ENCODE measurements around the gene FXYD2. TPM values are rescaled to one million over a fixed set of nuclear protein-coding genes. Genes with fewer than 3 reads are reported as not detected.

Gene FXYD2
- total and polyA plus RNA-seq, 2 of the 4 experiments (the other 2 are of a cell fraction): 0.09 TPM; not detected in 1

DNA sequence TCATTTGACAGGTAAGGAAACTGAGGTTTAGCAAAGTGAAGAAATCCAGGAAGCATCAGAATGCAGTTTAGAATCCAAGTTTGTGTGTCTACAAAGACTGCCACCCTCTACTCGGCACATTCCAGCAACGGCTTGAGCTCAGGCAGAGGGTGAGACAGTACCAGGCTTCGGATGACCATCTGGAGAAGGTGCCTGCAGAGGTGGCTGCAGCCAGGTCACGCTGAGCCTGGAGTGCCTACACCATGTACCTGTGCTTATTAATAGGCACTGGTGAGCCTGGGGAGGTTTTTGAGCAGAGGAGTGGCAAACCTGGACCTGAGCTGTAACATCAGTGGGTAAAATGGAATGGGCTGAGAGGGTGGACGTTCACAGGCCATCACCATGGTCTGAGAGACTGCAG lies 47.2 kb upstream of the FXYD2 start:
- no peak overlapping the region for H3K23ac ChIP-seq (ENCODE audit: low read depth, low read length)
- DNase-seq (no peak), ATAC-seq (ENCODE audit: low read depth) (no peak)
- H2BK15ac ChIP-seq (ENCODE audit: low read depth, low read length): no peak overlapping the region
- in situ Hi-C loops (cut with MboI; ENCODE audit: low sequenced_read_pairs) (no loop called here), dilution Hi-C loops (cut with HindIII; ENCODE audit: low sequenced_read_pairs, unreplicated experiment) (no loop called here), intact Hi-C loops (cut with micrococcal nuclease) (no loop called here)
- no peak overlapping the region for H3K56ac ChIP-seq (ENCODE audit: extremely low read depth, insufficient read depth, low read length)
- ChIA-PET POLR2A (ENCODE audit: unreplicated experiment) (no interaction called here), CTCF (no interaction called here)
- H3K9me1 ChIP-seq (ENCODE audit: insufficient read depth, low read length): no peaks in the 10 kb centered on the region
- H3K4me2 ChIP-seq (ENCODE audit: low read depth, low read length): no peak overlapping the region
- H3K36me3 ChIP-seq (ENCODE audit: control insufficient read depth, insufficient read depth, low read length): no peaks in the 10 kb centered on the region
- H3K4ac ChIP-seq (ENCODE audit: low read depth, low read length): no peak overlapping the region
- no peak overlapping the region for H4K8ac ChIP-seq (ENCODE audit: low read depth in 2 of 2, low read length in 2 of 2)
- H2BK5ac ChIP-seq (ENCODE audit: low read depth, low read length, poor library complexity, severe bottlenecking): no peak overlapping the region
- no peak overlapping the region for H2AFZ ChIP-seq (replicated peaks; ENCODE audit: low read length, poor library complexity)
- H3K18ac ChIP-seq (ENCODE audit: low read depth, low read length): no peak overlapping the region
- TF ChIP-seq MAZ (IDR thresholded peaks at IDR 0.05; ENCODE audit: borderline replicate concordance, low read depth, low read length): no peak
- TF ChIP-seq USF2 (IDR thresholded peaks at IDR 0.05; ENCODE audit: low read depth, low read length): no peak
- TF ChIP-seq RCOR1 (IDR thresholded peaks at IDR 0.05; ENCODE audit: insufficient replicate concordance, low read length): no peak
- TF ChIP-seq RFX5 (IDR thresholded peaks at IDR 0.05; ENCODE audit: low read depth, low read length): no peak
- TF ChIP-seq ELK1 (IDR thresholded peaks at IDR 0.05; ENCODE audit: borderline replicate concordance, low read depth, low read length): no peak
- TF ChIP-seq POLR2A (IDR thresholded peaks at IDR 0.05; ENCODE audit: low read depth, low read length): no peak
- H3K79me1 ChIP-seq (ENCODE audit: low read depth in 1 of 2, low read length in 2 of 2): no peaks in the 10 kb centered on the region
- 60% methylated on average over 4 of the region's 5 CpGs; no CpG with 5 or more reads in 1 of the 2 experiments for WGBS, 2 experiments (ENCODE audit: extremely low coverage in 2 of 2, insufficient read length in 1 of 2)
- no peaks in the 10 kb centered on the region for H3K4me1 ChIP-seq (ENCODE audit: control insufficient read depth, insufficient read depth, low read length)
- H2AK9ac ChIP-seq (replicated peaks; ENCODE audit: low read depth, low read length, poor library complexity): no peak overlapping the region
- peaks cover 44% of the 10 kb centered on the region for H3K27me3 ChIP-seq (ENCODE audit: control insufficient read depth, insufficient read depth, low read length)
- H4K20me1 ChIP-seq (ENCODE audit: insufficient read depth, low read length): no peaks in the 10 kb centered on the region
- no peak overlapping the region for H2BK120ac ChIP-seq (ENCODE audit: low read depth, low read length)
- H3K9me3 ChIP-seq (ENCODE audit: control insufficient read depth, insufficient read depth, low read length): no peaks in the 10 kb centered on the region
- no peak overlapping the region for H2BK20ac ChIP-seq (ENCODE audit: low read depth, low read length)
- H3K27ac ChIP-seq (ENCODE audit: insufficient read depth, low read length): no peak overlapping the region
- H3K9ac ChIP-seq (ENCODE audit: low read depth, low read length): no peak overlapping the region
- no peak overlapping the region for H4K91ac ChIP-seq (ENCODE audit: insufficient read depth, low read depth, low read length)
- BruUV-seq (replicated peaks): no TSS peak
- no peak overlapping the region for H4K5ac ChIP-seq (ENCODE audit: low read depth, low read length)
- H3K14ac ChIP-seq (replicated peaks; ENCODE audit: low read depth, low read length): no peak overlapping the region
- no peak overlapping the region for H3K4me3 ChIP-seq (ENCODE audit: insufficient read depth, low read depth, low read length)
- no peak overlapping the region for H2AK5ac ChIP-seq (ENCODE audit: low read depth, low read length)

Data from IMR-90 (cell line).